Fibroblast of lung (primary cell): ENCODE results near the gene CD68. TPM values are rescaled to one million over a fixed set of nuclear protein-coding genes. Genes with fewer than 3 reads are reported as not detected.
A peak's percentile ranks its signal among the peaks of the same experiment; 100 is the strongest.

Source experiments
- DNase-seq, 2 donors: peaks; one replicate each; pipeline versions ENCODE4 v3.0.0 to v3.0.0-alpha.2; 2010; ENCODE audit warnings: low read depth in 2 of 2
- H2AFZ ChIP-seq: 2 replicates; pipeline ENCODE4 v1.5.1; 2012; ENCODE audit warnings: low read length, control low read depth, inconsistent platforms
- H3K27ac ChIP-seq: 2 replicates; pipeline ENCODE4 v1.5.1; 2011; ENCODE audit warnings: low read length, control low read depth; ENCODE audit not compliant: insufficient read depth
- H3K27me3 ChIP-seq: 2 replicates; pipeline ENCODE4 v1.5.1; 2011; ENCODE audit warnings: mild to moderate bottlenecking, low read length; ENCODE audit not compliant: control insufficient read depth, insufficient read depth
- H3K36me3 ChIP-seq: 2 replicates; pipeline ENCODE4 v1.5.1; 2011; ENCODE audit warnings: low read length; ENCODE audit not compliant: control insufficient read depth, insufficient read depth
- H3K4me1 ChIP-seq: 2 replicates; pipeline ENCODE4 v1.5.1; 2011; ENCODE audit warnings: low read length; ENCODE audit not compliant: control insufficient read depth, insufficient read depth; ENCODE audit errors: extremely low read depth
- H3K4me2 ChIP-seq: 2 replicates; pipeline ENCODE4 v1.5.1; 2011; ENCODE audit warnings: low read length, control low read depth; ENCODE audit not compliant: insufficient read depth; ENCODE audit errors: extremely low read depth
- H3K4me3 ChIP-seq, 4 experiments: fragments of 200-600 bp in 1 of 4; sonication (generic) in 1 of 4; replicated peaks in 1 of 4; 2 replicates each; pipeline ENCODE4 v1.5.1; 2011 to 2016; ENCODE audit warnings: low read length in 4 of 4, low read depth in 3 of 4, mild to moderate bottlenecking in 3 of 4, control low read depth in 2 of 4, inconsistent platforms in 1 of 4, mixed read lengths in 1 of 4; ENCODE audit not compliant: insufficient read depth in 1 of 4; ENCODE audit errors: control extremely low read depth in 1 of 4
- H3K79me2 ChIP-seq: 2 replicates; pipeline ENCODE4 v1.5.1; 2012; ENCODE audit warnings: mild to moderate bottlenecking, low read length, inconsistent platforms; ENCODE audit not compliant: control insufficient read depth, insufficient read depth
- H3K9ac ChIP-seq: 2 replicates; pipeline ENCODE4 v1.5.1; 2011; ENCODE audit warnings: mild to moderate bottlenecking, low read length, control low read depth; ENCODE audit not compliant: insufficient read depth
- H3K9me3 ChIP-seq: 2 replicates; pipeline ENCODE4 v1.5.1; 2012; ENCODE audit warnings: low read depth, low read length; ENCODE audit not compliant: control insufficient read depth, insufficient read depth
- H4K20me1 ChIP-seq: 2 replicates; pipeline ENCODE4 v1.5.1; 2011; ENCODE audit warnings: low read length; ENCODE audit not compliant: control insufficient read depth, insufficient read depth; ENCODE audit errors: extremely low read depth
- CTCF ChIP-seq, 2 donors: IDR thresholded peaks in 1 of 2; conservative IDR thresholded peaks in 1 of 2; 1 replicate in 1 of 2; 2 replicates in 1 of 2; pipeline ENCODE4 v1.5.1; 2011 to 2012; ENCODE audit warnings: low read length in 2 of 2, control low read depth in 1 of 2, inconsistent platforms in 1 of 2, low read depth in 1 of 2, mild to moderate bottlenecking in 1 of 2
- EZH2 ChIP-seq: IDR thresholded peaks from 2 replicates; pipeline ENCODE4 v1.5.1; 2012; ENCODE audit warnings: low read length, control low read depth, mild to moderate bottlenecking; ENCODE audit errors: missing control alignments
- polyA plus RNA-seq, 2 donors: library from polyadenylated mRNA; depleted of rRNA in 1 of 2; stranded (reverse) in 1 of 2; unstranded in 1 of 2; fragments of >200 nt; gene quantifications; 2 replicates each; pipeline ENCODE4 v1.2.1, GENCODE V29; 2011 to 2012; ENCODE audit warnings: missing spikeins in 1 of 2
- total RNA-seq: library from RNA; depleted of rRNA; stranded (reverse); fragments of >200 nt; gene quantifications from 2 replicates; pipeline ENCODE4 v1.2.1, GENCODE V29; 2014

The CD68 gene
- total and polyA plus RNA-seq, 2 donors (not counting 1 experiment from before 2014, with no cell fraction given) = 29.4 to 90.4 TPM

GRCh38 chr17:7586673-7587419, 7.4 kb downstream of the CD68 start:
- Histone ChIP-seq H3K27me3 (no peaks in the 10 kb centered on the region), H4K20me1 (no peaks in the 10 kb centered on the region), H3K36me3 (peaks cover 15% of the 10 kb centered on the region), H2AFZ (no peak overlapping the region), H3K9me3 (no peaks in the 10 kb centered on the region), H3K4me3 (no peak overlapping the region), H3K27ac (peak overlapping the region; percentile 73), H3K4me2 (peak overlapping the region; percentile 66), H3K4me1 (peaks cover 58% of the 10 kb centered on the region), H3K79me2 (peaks cover 36% of the 10 kb centered on the region), H3K9ac (no peak overlapping the region)
- TF ChIP-seq CTCF (conservative IDR thresholded peaks at IDR 0.05 in 1 of 2, IDR thresholded peaks at IDR 0.05 in 1 of 2; ENCODE audit: low read depth in 1 of 2, low read length in 2 of 2) = peak in 1 of 2 donors; percentile 14
- TF ChIP-seq EZH2 = no peak
- no peak for DNase-seq

- peak overlapping the region in 1 of 4 experiments; percentile 43 for H3K4me3 ChIP-seq
These were observed 8.1 kb downstream of the CD68 start for GRCh38 chr17:7587420-7588151.

More at GRCh38 chr17:7587420-7588151, 8.1 kb downstream of the CD68 start:
- peaks cover 31% of the 10 kb centered on the region for H3K79me2 ChIP-seq
- peaks cover 22% of the 10 kb centered on the region for H3K36me3 ChIP-seq
- TF ChIP-seq CTCF (conservative IDR thresholded peaks at IDR 0.05 in 1 of 2, IDR thresholded peaks at IDR 0.05 in 1 of 2; ENCODE audit: low read depth in 1 of 2, low read length in 2 of 2) (peak in 1 of 2 donors; percentile 24), EZH2 (no peak)
- H2AFZ ChIP-seq = no peak overlapping the region
- H3K27me3 ChIP-seq = no peaks in the 10 kb centered on the region
- H4K20me1 ChIP-seq = no peaks in the 10 kb centered on the region
- H3K27ac ChIP-seq = peak overlapping the region; percentile 78
- DNase-seq = peak; percentile 91 to 97
- H3K4me1 ChIP-seq = peaks cover 54% of the 10 kb centered on the region
- H3K4me2 ChIP-seq = peak overlapping the region; percentile 94
- no peak overlapping the region for H3K9ac ChIP-seq
- H3K9me3 ChIP-seq = no peaks in the 10 kb centered on the region
